Measurements from ENCODE around the gene FAM43B. TPM values are rescaled to one million over a fixed set of nuclear protein-coding genes. Genes with fewer than 3 reads are reported as not detected.

FAM43B gene
- polyA plus RNA-seq, 3 donors from 2014 or later, result not detected

DNA sequence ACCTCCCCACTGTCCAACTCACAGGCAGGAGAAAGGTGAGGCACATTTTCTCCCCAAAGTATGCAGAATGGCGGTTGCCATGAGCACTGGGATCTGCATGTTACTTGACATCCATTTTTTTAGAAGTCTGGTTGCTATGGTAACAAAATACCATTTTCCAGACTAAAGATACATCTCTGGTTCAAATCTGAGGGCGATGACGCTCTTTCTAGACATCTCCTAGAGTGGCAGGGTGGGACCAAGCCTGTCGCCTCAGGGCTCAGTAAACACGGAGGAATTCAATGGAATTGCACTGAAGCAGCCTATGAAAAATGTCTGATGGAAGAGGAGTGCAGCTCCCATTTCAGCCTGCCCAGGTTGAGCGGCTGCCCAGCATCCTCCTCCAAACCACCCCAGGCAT is 21.5 kb upstream of the FAM43B start:
- Mint-ChIP-seq H3K27me3 (ENCODE audit: low read depth in 3 of 3) (peaks cover 0 to 23% (median 2%) of the 10 kb centered on the region in 3 donors), H3K27ac (no peak overlapping the region), H3K9me3 (no peaks in the 10 kb centered on the region), H3K4me3 (no peak overlapping the region), H3K4me1 (no peaks in the 10 kb centered on the region), H3K36me3 (no peaks in the 10 kb centered on the region)
- no peak for DNase-seq

DNA sequence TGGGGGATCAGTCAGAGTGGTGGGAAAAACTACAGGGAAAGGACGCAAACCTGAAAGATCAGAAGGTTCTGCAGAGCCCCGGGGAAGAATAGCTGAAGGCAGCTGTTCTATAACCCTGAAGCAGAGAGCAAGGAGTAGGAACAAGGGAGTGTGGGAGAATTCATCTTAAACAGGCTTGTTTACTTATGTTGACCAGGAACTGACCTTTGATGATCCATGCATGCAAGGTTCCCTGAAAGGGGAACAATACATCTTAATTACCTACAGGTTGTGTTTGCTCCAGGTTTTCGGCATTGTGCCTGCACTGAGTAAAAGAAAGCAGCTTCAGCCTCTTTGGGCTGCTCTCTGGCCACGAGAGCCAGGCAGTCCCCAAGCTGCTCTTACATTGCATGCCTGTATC is 18.7 kb upstream of the FAM43B start:
- Mint-ChIP-seq H3K9me3 (no peaks in the 10 kb centered on the region), H3K27me3 (ENCODE audit: low read depth in 3 of 3) (peaks cover 0 to 28% (median 2%) of the 10 kb centered on the region in 3 donors), H3K4me1 (no peaks in the 10 kb centered on the region), H3K27ac (no peak overlapping the region), H3K4me3 (no peak overlapping the region), H3K36me3 (no peaks in the 10 kb centered on the region)
- DNase-seq, result no peak

DNA sequence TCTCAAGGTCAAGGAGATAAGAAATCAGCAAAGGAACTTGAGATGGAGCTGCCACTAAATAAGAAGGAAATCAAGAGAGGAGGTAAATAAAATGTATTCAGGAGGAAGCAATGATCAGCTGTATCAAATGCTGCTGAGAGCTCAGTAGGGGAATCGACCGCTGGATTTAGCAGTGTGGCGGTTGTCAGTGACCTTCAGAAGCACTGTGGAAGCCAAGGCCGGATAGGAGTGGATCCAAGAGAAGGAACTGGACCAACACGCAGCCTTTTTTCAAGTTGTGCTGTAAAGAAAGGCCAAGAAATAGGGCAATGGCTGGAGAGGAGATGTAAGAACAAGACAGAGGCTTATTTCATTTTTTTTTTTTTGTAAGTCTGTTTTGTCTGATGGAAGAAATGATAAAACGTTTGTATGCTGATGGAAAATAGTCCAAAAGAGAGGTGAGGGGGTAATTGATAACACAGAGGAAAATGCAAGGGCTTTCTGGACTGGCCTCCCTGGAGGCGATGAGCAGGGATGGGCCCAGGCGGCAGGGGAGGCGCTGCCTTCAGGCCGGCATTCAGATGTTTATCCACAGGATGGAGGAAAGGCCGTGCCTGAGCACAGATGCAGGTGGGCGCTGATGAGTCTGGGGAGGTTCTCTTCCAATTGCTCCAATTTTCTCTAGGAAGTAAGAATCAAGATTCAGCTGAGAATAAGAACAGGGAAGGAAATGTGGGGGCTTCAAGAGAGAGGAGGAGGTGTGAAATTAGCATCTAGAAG is 17.5 kb upstream of the FAM43B start:
- Mint-ChIP-seq H3K36me3 (no peaks in the 10 kb centered on the region), H3K27ac (no peak overlapping the region), H3K4me3 (no peak overlapping the region), H3K9me3 (no peaks in the 10 kb centered on the region), H3K27me3 (ENCODE audit: low read depth in 3 of 3) (peaks cover 0 to 24% (median 3%) of the 10 kb centered on the region in 3 donors), H3K4me1 (no peaks in the 10 kb centered on the region)
- DNase-seq, result no peak

DNA sequence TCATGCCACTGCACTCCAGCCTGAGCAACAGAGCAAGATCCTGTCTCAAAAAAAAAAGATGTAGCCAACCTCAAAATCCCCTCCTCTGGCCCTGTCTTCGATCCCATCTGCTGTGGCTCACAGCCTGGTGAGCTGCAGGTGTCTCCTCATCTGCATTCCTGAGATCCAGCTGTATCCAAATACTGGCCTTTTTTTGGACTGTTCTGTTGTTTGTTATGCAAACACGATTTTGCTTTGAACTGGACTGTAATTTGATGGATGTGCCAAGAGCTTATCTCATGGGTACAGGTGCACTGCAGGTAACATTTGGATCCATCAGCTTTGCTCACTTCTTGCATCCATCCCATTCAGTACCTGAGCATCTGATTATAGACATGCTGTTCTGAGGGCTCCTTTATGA is 14.1 kb upstream of the FAM43B start:
- Mint-ChIP-seq H3K27me3 (ENCODE audit: low read depth in 3 of 3) (peaks cover 2 to 19% (median 4%) of the 10 kb centered on the region in 3 donors), H3K4me3 (no peak overlapping the region), H3K36me3 (no peaks in the 10 kb centered on the region)

GRCh38 chr1:20538760-20539551 is 13.4 kb upstream of the FAM43B start:
- no peak overlapping the region for H3K4me3 Mint-ChIP-seq
- peaks cover 2 to 19% (median 4%) of the 10 kb centered on the region in 3 donors for H3K27me3 Mint-ChIP-seq (ENCODE audit: low read depth in 3 of 3)
- no peak overlapping the region for H3K27ac Mint-ChIP-seq
- H3K36me3 Mint-ChIP-seq, result no peaks in the 10 kb centered on the region
- no peak for DNase-seq
- H3K4me1 Mint-ChIP-seq, result no peaks in the 10 kb centered on the region
- H3K9me3 Mint-ChIP-seq, result no peaks in the 10 kb centered on the region

More for the DNA sequence above, 14.1 kb upstream of the FAM43B start:
- Mint-ChIP-seq H3K9me3 (no peaks in the 10 kb centered on the region), H3K4me1 (no peaks in the 10 kb centered on the region), H3K27ac (no peak overlapping the region)
- DNase-seq, result no peak

DNA sequence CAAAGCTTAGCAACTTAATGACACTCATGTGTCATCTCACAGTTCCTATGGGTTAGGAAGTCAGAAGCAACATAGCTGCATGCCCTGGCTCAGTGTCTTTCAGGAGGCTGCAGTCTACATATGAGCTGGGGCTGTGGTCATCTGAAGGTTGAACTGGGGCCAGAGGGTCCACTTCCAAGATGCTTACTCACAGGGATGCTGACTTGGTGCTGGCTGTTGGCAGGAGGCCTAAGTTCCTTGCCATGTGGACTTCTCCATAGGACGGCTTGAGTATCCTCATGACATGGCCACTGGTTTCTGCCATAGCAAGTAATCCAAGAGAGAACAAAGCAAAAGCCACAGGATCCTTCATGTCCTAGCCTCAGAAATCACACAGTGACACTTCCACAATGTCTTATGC is 12.1 kb upstream of the FAM43B start:
- no peak for DNase-seq
- Mint-ChIP-seq H3K27ac (no peak overlapping the region), H3K4me1 (no peaks in the 10 kb centered on the region), H3K36me3 (no peaks in the 10 kb centered on the region), H3K9me3 (no peaks in the 10 kb centered on the region), H3K4me3 (no peak overlapping the region), H3K27me3 (ENCODE audit: low read depth in 3 of 3) (peaks cover 2 to 14% (median 4%) of the 10 kb centered on the region in 3 donors)

DNA sequence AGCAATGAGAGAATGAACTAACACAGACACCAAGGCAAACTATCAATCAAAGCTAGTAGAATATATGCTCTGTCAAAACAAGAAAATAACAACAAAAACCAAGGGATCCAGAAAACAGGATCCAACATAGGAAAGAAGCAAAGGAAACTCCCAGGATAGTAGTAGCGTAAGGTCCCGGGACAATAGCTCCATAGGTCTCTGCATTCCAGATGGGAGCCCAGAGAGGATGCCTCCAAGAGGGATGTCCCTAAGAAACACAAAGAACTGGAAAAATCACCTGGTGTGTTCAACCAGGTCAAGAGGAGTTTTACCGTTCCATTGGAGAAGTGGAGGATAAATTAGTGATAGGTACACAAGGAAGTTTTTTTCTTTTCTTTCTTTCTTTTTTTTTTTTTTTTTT is 5.7 kb upstream of the FAM43B start:
- Mint-ChIP-seq H3K4me1 (no peaks in the 10 kb centered on the region), H3K27ac (no peak overlapping the region), H3K9me3 (no peaks in the 10 kb centered on the region), H3K27me3 (ENCODE audit: low read depth in 3 of 3) (peaks cover 5 to 12% (median 5%) of the 10 kb centered on the region in 3 donors), H3K36me3 (no peaks in the 10 kb centered on the region), H3K4me3 (no peak overlapping the region)
- no peak for DNase-seq

GRCh38 chr1:20551161-20551560 is 1.2 kb upstream of the FAM43B start:
- Mint-ChIP-seq H3K27me3 (ENCODE audit: low read depth in 3 of 3) (peaks cover 8 to 21% (median 8%) of the 10 kb centered on the region in 3 donors), H3K9me3 (no peaks in the 10 kb centered on the region), H3K4me3 (no peak overlapping the region), H3K36me3 (no peaks in the 10 kb centered on the region), H3K4me1 (no peaks in the 10 kb centered on the region), H3K27ac (no peak overlapping the region)
- no peak for DNase-seq

DNA sequence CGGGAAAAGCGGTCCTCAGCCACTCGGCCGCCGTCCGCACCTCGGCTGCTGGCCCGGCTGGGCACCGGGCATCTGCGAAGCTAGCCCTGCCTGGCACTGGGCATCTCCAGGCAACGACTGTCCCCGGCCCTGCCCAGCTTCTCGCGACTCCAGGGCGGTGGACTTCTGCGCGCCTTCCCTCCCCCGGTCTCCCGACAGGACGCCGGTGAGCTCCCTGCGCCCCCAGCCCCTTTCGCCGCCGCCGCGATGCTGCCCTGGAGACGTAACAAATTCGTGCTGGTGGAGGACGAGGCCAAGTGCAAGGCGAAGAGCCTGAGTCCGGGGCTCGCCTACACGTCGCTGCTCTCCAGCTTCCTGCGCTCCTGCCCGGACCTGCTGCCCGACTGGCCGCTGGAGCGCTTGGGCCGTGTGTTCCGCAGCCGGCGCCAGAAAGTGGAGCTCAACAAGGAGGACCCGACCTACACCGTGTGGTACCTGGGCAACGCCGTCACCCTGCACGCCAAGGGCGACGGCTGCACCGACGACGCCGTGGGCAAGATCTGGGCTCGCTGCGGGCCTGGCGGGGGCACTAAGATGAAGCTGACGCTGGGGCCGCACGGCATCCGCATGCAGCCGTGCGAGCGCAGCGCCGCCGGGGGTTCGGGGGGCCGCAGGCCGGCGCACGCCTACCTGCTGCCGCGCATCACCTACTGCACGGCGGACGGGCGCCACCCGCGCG is 514 bp downstream of the FAM43B start:
- Mint-ChIP-seq H3K4me3 (no peak overlapping the region), H3K4me1 (no peaks in the 10 kb centered on the region), H3K27me3 (ENCODE audit: low read depth in 3 of 3) (peaks cover 6 to 17% (median 8%) of the 10 kb centered on the region in 3 donors), H3K27ac (no peak overlapping the region), H3K9me3 (no peaks in the 10 kb centered on the region), H3K36me3 (no peaks in the 10 kb centered on the region)
- DNase-seq, result no peak

DNA sequence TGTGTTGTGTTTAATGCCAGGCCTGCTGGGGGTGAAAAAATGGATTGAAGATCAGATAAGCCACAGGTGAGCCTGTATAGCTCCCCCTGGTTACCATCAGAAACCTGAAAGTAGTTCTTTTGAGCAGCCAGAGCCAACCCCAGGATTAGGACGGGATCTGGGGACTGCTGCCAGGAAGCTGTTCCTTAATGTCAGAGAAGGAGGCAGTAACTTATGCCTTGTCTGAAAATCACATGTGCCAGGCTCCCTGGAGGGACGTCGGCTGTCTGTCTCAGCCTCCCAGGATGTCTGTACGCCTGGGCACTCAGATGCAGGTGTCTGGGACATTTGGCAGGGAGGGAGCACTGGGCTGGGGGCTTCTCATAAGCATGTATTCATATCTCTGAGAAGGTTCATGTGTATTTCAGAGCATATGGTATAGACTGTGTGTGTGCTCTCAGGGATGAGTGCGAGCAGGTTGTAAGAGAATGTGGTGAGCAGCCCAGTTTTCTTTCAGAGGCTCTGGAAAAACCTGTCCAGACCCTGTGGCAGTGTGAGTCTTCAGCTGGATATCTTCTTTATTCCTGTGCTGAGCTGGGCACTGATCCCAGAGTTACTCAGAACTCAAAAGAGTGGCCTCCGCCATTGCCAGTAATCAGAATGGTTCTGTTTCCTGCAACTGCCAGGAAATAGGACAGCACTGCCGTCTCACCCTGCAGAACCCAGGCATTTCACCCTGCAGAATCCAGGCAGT is 2.8 kb downstream of the FAM43B start:
- Mint-ChIP-seq H3K36me3 (no peaks in the 10 kb centered on the region), H3K27ac (no peak overlapping the region), H3K27me3 (ENCODE audit: low read depth in 3 of 3) (peaks cover 6 to 17% (median 6%) of the 10 kb centered on the region in 3 donors), H3K9me3 (no peaks in the 10 kb centered on the region), H3K4me3 (no peak overlapping the region), H3K4me1 (no peaks in the 10 kb centered on the region)
- no peak for DNase-seq

GRCh38 chr1:20555758-20556120 is 3.4 kb downstream of the FAM43B start:
- peaks cover 6 to 18% (median 6%) of the 10 kb centered on the region in 3 donors for H3K27me3 Mint-ChIP-seq (ENCODE audit: low read depth in 3 of 3)
- no peak overlapping the region for H3K27ac Mint-ChIP-seq
- H3K4me1 Mint-ChIP-seq, result no peaks in the 10 kb centered on the region
- no peaks in the 10 kb centered on the region for H3K36me3 Mint-ChIP-seq
- no peaks in the 10 kb centered on the region for H3K9me3 Mint-ChIP-seq
- DNase-seq, result no peak
- H3K4me3 Mint-ChIP-seq, result no peak overlapping the region

GRCh38 chr1:20558191-20558590 is 5.8 kb downstream of the FAM43B start:
- Mint-ChIP-seq H3K27ac (no peak overlapping the region), H3K4me3 (no peak overlapping the region), H3K27me3 (ENCODE audit: low read depth in 3 of 3) (peaks cover 3 to 13% (median 5%) of the 10 kb centered on the region in 3 donors), H3K4me1 (no peaks in the 10 kb centered on the region), H3K36me3 (no peaks in the 10 kb centered on the region), H3K9me3 (no peaks in the 10 kb centered on the region)
- DNase-seq, result no peak

- Mint-ChIP-seq H3K27ac (no peak overlapping the region), H3K36me3 (no peaks in the 10 kb centered on the region), H3K4me1 (no peaks in the 10 kb centered on the region), H3K27me3 (ENCODE audit: low read depth in 3 of 3) (peaks cover 0 to 8% (median 2%) of the 10 kb centered on the region in 3 donors), H3K9me3 (no peaks in the 10 kb centered on the region), H3K4me3 (no peak overlapping the region)
- no peak for DNase-seq
Observed at GRCh38 chr1:20560966-20561365, 8.6 kb downstream of the FAM43B start.
